Muscle of arm (tissue), 12 donors: ENCODE results near the gene PLXNA3. TPM values are rescaled to one million over a fixed set of nuclear protein-coding genes. Genes with fewer than 3 reads are reported as not detected.

Experiments used
- DNase-seq: peaks from one replicate; pipeline ENCODE4 v3.0.0-alpha.2; 2013
- polyA plus RNA-seq, 12 donors: library from polyadenylated mRNA; unstranded; fragments of 120-200 nt; gene quantifications; one replicate each; pipeline ENCODE4 v1.2.1, GENCODE V29; 2013; ENCODE audit not compliant: insufficient read length in 12 of 12

The PLXNA3 gene
- polyA plus RNA-seq, 12 donors: 6.7 to 67.7 (median 38.3) TPM; not detected in 1

GRCh38 chrX:154457491-154458115, 478 bp upstream of the PLXNA3 start:
- no peak for DNase-seq

- DNase-seq: no peak
Observed at GRCh38 chrX:154458954-154459778, 1.1 kb downstream of the PLXNA3 start.

DNA sequence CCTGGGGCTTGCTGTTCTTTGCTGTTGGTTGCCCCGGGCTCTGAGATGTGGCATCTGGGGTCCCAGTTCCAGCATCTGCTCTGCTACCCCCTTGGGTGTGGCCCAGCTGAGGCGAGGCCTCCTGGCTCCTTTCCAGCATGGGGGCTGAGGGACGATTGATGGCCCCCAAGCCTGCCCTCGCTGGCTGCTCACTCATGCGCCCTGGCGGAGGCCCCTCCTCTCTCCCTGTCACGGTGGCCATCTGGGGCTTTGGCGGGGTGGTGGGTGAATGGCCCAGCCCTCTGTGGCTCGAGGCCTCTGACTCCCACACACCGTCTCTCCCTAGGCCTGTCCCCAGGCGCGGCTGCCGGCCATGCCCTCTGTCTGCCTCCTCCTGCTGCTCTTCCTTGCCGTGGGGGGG, 1.8 kb downstream of the PLXNA3 start:
- DNase-seq: no peak

DNA sequence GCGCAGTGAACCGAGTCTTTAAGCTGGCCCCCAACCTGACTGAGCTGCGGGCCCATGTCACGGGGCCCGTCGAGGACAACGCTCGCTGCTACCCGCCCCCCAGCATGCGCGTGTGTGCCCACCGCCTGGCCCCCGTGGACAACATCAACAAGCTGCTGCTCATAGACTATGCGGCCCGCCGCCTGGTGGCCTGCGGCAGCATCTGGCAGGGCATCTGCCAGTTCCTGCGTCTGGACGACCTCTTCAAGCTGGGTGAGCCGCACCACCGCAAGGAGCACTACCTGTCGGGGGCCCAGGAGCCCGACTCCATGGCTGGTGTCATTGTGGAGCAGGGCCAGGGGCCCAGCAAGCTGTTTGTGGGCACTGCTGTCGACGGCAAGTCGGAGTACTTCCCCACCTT, 2.2 kb downstream of the PLXNA3 start:
- no peak for DNase-seq

GRCh38 chrX:154462396-154462795, 4.3 kb downstream of the PLXNA3 start:
- DNase-seq: no peak

DNA sequence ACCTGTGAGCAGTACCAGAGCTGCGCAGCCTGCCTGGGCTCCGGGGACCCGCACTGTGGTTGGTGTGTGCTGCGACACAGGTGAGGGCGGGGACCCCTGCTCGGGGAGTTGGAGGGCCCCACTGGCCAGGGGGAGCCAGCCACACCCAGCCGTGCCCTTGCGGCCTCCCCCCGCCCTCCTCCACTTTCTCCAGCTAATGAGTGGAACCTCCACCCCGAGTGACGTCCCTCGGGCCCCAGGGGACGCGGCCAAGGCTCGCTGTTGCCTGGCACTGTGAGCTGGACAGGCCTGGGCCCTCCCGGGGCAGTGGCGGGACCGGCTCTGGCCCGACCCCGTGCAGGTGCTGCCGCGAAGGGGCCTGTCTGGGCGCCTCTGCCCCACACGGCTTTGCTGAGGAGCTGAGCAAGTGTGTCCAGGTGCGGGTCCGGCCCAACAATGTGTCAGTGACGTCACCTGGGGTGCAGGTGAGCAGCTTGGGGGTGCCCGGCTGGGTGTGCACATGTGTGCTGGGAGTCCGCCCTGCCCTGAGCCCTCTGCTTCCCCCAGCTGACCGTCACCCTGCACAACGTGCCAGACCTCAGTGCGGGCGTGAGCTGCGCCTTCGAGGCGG, 5.6 kb downstream of the PLXNA3 start:
- no peak for DNase-seq

- DNase-seq: no peak
Observed at GRCh38 chrX:154464806-154465365, 6.8 kb downstream of the PLXNA3 start.

- DNase-seq: no peak
Observed at GRCh38 chrX:154465601-154466000, 7.5 kb downstream of the PLXNA3 start.

GRCh38 chrX:154466036-154466435, 8.0 kb downstream of the PLXNA3 start:
- DNase-seq: no peak

GRCh38 chrX:154466907-154467306, 8.8 kb downstream of the PLXNA3 start:
- no peak for DNase-seq

GRCh38 chrX:154467556-154467955, 9.5 kb downstream of the PLXNA3 start:
- DNase-seq: no peak

DNA sequence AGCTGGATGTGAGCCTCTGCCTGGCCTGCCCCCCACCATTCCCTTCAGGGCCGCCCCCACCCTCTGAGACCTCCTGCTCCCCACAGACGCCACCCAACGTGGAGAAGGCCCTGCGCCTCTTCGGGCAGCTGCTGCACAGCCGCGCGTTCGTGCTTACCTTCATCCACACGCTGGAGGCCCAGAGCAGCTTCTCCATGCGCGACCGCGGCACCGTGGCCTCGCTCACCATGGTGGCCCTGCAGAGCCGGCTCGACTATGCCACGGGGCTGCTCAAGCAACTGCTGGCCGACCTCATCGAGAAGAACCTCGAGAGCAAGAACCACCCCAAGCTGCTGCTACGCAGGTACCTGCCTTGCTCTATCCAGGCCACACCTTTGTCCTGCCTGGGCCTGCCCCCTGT, 10.1 kb downstream of the PLXNA3 start:
- no peak for DNase-seq

- no peak for DNase-seq
Observed at GRCh38 chrX:154469114-154469513, 11.0 kb downstream of the PLXNA3 start.

DNA sequence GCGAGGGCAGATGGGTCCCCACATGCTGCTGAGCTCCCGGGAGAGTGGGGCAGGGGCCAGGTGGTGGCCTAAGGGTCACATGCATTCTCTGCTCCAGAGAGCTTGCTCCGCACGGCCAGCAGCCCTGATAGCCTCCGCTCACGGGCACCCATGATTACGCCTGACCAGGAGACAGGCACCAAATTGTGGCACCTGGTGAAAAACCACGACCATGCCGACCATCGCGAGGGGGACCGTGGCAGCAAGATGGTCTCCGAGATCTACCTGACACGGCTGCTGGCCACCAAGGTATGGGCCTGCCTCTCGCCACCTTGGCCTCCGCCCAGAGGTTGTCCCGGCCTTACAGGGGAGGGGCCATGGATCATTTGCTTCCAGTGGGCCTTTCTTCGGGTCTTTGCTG, 11.8 kb downstream of the PLXNA3 start:
- no peak for DNase-seq

GRCh38 chrX:154470434-154470833, 12.4 kb downstream of the PLXNA3 start:
- DNase-seq: no peak

DNA sequence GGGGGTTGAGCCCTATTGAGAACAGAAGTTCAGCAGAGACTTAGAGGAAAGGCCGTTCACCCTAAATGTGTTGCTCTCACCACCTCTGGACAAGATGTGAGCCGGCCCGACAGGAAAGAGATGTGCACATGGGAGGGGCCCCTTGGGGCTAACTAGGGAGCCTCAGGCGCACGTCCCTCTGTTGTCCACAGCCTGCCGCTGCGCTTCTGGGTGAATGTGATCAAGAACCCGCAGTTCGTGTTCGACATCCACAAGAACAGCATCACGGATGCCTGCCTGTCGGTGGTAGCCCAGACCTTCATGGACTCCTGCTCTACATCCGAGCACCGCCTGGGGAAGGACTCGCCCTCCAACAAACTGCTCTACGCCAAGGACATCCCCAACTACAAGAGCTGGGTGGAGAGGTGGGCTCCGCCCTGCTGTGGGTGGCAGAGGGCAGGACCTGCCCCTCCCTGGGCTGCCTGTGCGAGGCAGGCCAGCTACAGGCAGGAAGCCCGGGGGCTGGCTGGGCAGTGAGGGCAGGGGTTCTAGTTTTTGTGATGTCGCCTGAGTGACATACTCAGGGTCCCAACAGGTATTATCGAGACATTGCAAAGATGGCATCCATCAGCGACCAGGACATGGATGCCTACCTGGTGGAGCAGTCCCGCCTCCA, 13.0 kb downstream of the PLXNA3 start:
- DNase-seq: no peak

- no peak for DNase-seq
Observed at GRCh38 chrX:154471839-154472684, 14.0 kb downstream of the PLXNA3 start.

DNA sequence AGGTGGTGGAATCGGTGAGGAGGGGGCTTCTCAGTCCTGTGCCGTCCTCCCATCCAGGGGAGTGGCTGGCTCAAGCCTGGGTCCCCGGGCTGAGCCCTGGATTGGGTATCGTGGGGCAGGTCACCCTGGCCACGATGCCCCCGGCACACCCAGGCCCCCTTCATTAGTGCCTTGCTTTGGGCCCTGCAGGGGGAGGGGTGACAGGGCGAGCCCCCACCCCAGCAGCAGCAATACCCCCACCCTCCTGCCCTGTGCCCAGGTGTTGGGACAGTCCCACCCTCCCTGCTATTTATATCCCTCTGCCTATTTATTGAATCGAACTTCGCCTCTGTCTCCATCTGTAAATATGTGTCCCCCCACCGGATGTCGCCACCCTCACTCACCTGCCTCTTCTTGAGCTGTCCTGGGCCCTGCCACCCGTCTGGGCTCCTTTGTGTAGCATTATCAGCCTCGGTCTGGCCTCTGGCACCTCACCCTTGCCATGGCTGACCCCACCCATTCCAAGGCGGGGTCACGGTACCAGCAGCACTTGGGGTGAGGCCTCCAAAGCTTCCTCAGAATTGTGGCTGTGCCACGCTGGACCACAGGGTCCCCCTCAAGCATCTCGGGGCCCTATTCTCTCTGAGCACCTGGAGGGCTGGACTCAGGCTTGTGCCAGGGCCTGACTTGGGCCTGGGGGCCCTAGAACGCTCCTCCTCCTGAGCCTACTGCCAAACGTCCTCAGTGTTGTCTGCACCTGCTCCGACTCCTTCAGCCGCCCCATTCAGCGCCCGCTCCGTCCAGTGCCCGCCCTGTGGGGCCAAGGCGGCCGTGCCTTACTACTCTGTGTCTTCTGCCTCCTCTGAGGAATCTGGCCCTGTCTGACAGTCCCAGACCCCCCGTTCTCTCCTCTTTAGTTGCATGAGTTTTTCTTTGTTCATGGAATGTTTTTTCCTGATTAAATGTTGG, 14.9 kb downstream of the PLXNA3 start:
- DNase-seq: no peak

GRCh38 chrX:154473683-154474082, 15.6 kb downstream of the PLXNA3 start:
- no peak for DNase-seq

DNA sequence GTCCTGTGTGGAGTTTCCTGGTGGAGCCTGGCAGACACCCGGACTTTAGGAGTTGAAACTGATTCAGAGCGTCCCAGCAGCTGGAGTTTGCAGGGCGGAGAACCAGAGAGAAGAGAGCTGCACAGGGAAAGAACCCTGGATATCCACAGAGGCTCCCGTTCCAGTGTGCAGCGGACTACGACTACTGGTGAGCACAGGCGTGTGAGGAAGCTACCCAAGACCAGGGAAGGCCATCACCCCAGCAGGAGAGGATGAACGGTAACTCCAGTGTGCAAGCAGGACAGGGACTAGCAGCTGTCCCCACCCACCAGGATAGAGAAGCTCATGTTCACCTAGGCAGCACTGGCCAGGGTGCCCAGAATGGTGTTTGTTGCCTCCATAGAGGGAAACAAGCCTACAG, 18.7 kb downstream of the PLXNA3 start:
- DNase-seq: no peak
